H1 (cell line): ENCODE data around the gene TCEA2.

Experiments used
- ASH2L ChIP-seq: fragments of 200-600, 300-600 bp; sonication (generic); IDR thresholded peaks from one replicate; pipeline ENCODE4 v1.7.1; 2017; ENCODE audit warnings: low read length
- BRCA1 ChIP-seq: IDR thresholded peaks from 2 replicates; pipeline ENCODE4 v1.6.1; 2012; ENCODE audit warnings: low read depth, low read length, improper control_type of control experiment
- CBX8 ChIP-seq: fragments of 300-800, 300-1000 bp; sonication (generic); IDR thresholded peaks from 2 replicates; pipeline ENCODE4 v1.7.1; 2016; ENCODE audit warnings: low read depth, low read length, borderline replicate concordance
- CREB1 ChIP-seq: IDR thresholded peaks from 2 replicates; pipeline ENCODE4 v1.6.1; 2012; ENCODE audit warnings: inconsistent platforms
- EZH2 ChIP-seq: fragments of 200-600 bp; sonication (generic); IDR thresholded peaks from 2 replicates; pipeline ENCODE4 v1.7.1; 2012; ENCODE audit warnings: low read depth, mild to moderate bottlenecking, moderate library complexity, low read length, inconsistent platforms; ENCODE audit not compliant: severe bottlenecking
- KDM1A ChIP-seq: fragments of 200-600, 300-600 bp; sonication (generic); IDR thresholded peaks from 2 replicates; pipeline ENCODE4 v1.7.1; 2016; ENCODE audit warnings: mild to moderate bottlenecking, low read length, borderline replicate concordance
- KDM5A ChIP-seq: fragments of 200-600 bp; IDR thresholded peaks from 2 replicates; pipeline ENCODE4 v1.7.1; 2012; ENCODE audit warnings: mild to moderate bottlenecking, low read length, inconsistent platforms, mixed read lengths
- NRF1 ChIP-seq: IDR thresholded peaks from 2 replicates; pipeline ENCODE4 v1.6.1; 2011; ENCODE audit warnings: mild to moderate bottlenecking, low read depth, low read length, improper control_type of control experiment
- POLR2A ChIP-seq, 2 experiments: IDR thresholded peaks; 1 replicate in 1 of 2; 2 replicates in 1 of 2; pipeline ENCODE4 v1.6.1; 2011; ENCODE audit warnings: low read depth in 2 of 2, low read length in 2 of 2, mild to moderate bottlenecking in 2 of 2; ENCODE audit errors: control extremely low read depth in 1 of 2
- POLR2AphosphoS5 ChIP-seq: IDR thresholded peaks from 2 replicates; pipeline ENCODE4 v1.6.1; 2011; ENCODE audit warnings: low read depth, low read length
- SRF ChIP-seq: IDR thresholded peaks from 2 replicates; pipeline ENCODE4 v1.6.1; 2011; ENCODE audit warnings: mild to moderate bottlenecking, low read depth, low read length, moderate library complexity
- TF ChIP-seq, protein P1 (sequence below), 3 experiments: IDR thresholded peaks; 1 replicate in 2 of 3; 2 replicates in 1 of 3; pipeline versions ENCODE4 v1.5.1 to v1.6.1; 2011; ENCODE audit warnings: low read length in 3 of 3, mild to moderate bottlenecking in 3 of 3, inconsistent platforms in 2 of 3, low read depth in 1 of 3, moderate library complexity in 1 of 3; ENCODE audit not compliant: insufficient read depth in 1 of 3; ENCODE audit errors: control extremely low read depth in 1 of 3
- TF ChIP-seq, protein P2 (sequence below): IDR thresholded peaks from 2 replicates; pipeline ENCODE4 v1.6.1; 2012; ENCODE audit warnings: inconsistent platforms

GRCh38 chr20:64105846-64106434 is 42.9 kb downstream of the TCEA2 start:
- no peak for TF ChIP-seq CREB1
- TF ChIP-seq ASH2L = no peak
- no peak for TF ChIP-seq NRF1
- no peak for TF ChIP-seq CBX8
- no peak for TF ChIP-seq BRCA1
- TF ChIP-seq, protein P1, sequence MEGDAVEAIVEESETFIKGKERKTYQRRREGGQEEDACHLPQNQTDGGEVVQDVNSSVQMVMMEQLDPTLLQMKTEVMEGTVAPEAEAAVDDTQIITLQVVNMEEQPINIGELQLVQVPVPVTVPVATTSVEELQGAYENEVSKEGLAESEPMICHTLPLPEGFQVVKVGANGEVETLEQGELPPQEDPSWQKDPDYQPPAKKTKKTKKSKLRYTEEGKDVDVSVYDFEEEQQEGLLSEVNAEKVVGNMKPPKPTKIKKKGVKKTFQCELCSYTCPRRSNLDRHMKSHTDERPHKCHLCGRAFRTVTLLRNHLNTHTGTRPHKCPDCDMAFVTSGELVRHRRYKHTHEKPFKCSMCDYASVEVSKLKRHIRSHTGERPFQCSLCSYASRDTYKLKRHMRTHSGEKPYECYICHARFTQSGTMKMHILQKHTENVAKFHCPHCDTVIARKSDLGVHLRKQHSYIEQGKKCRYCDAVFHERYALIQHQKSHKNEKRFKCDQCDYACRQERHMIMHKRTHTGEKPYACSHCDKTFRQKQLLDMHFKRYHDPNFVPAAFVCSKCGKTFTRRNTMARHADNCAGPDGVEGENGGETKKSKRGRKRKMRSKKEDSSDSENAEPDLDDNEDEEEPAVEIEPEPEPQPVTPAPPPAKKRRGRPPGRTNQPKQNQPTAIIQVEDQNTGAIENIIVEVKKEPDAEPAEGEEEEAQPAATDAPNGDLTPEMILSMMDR (IDR thresholded peaks at IDR 0.05; ENCODE audit: control extremely low read depth in 1 of 3, insufficient read depth in 1 of 3, low read depth in 1 of 3, low read length in 3 of 3) = no peak
- no peak for TF ChIP-seq SRF
- TF ChIP-seq KDM5A = no peak
- no peak for TF ChIP-seq KDM1A
- TF ChIP-seq, protein P2, sequence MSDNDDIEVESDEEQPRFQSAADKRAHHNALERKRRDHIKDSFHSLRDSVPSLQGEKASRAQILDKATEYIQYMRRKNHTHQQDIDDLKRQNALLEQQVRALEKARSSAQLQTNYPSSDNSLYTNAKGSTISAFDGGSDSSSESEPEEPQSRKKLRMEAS = no peak
- no peak for TF ChIP-seq POLR2AphosphoS5
- no peak for TF ChIP-seq POLR2A (IDR thresholded peaks at IDR 0.05; ENCODE audit: control extremely low read depth in 1 of 2, low read depth in 2 of 2, low read length in 2 of 2)
- no peak for TF ChIP-seq EZH2
